Stimulated activated CD4-positive, alpha-beta T cell treated with anti-CD3 and anti-CD28 coated beads, Interleukin-2, amount 100 ng/mL, for 4 hours (primary cell): Measurements from ENCODE around the gene FALEC.
"Not testable (repeated sequence)": the region's sequence is repeated elsewhere in the genome, so short reads cannot be mapped to it uniquely, and the experiment has no call there.

ENCODE experiments used
- DNase-seq: peaks from one replicate; pipeline ENCODE4 v3.0.0-alpha.2; 2020; ENCODE audit warnings: low read depth

Gene FALEC

DNA sequence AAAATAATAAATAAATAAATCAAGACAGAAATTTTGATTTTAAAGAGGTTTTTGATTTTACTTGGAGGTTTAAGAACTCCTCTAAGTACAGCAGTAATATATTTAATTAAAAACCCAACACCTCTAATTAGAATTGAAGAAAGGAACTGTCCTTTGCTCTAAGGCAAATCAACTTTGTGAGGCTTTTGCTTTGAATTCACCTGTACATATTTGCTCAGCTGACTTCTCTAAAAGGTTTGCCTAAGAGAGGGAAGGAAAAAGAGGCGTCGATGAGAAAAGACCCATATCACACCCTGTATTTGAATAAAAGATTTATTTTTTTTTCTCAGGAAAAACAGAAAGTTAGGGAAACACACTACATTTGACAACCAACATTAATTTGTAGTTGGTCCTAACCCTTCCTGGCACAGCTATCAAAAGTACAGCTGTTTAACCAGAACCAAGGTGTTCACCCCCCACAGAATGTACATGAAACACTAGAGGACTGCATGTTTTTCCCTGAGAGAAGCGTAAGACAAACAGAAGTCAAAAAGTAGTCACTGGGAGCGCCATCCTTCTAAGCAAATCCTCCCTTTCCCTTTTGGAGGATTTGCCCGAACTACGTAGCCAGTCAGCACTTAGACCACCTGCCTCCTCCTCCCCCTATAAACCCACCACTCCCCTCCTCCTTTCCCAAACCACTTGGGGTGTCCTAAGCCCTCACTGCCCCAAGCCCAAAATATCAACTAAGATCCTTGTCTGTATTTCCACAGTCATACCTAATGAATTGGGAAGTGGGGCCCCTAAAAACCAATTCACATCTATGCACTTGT is 58.9 kb downstream of the FALEC start:
- no peak for DNase-seq

DNA sequence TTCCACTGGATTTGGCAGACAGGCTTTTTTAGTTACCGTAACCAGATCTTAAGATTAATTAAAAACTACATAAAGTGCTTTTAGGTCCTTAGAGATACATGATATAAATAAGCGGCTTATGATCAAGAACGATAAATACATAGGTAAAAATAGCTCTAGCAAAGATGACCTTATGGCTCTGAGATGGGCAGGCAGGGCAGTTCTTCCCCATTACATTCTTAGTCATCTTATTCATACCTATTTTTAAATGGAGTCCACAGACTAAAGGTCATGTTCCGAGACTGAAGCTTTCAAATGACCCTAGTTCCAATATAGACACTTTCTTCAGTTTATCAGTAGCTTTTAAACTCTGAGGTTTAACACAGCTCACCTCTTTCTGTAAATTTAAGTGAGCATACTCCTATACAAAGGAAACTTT is 59.5 kb downstream of the FALEC start:
- DNase-seq: no peak

DNA sequence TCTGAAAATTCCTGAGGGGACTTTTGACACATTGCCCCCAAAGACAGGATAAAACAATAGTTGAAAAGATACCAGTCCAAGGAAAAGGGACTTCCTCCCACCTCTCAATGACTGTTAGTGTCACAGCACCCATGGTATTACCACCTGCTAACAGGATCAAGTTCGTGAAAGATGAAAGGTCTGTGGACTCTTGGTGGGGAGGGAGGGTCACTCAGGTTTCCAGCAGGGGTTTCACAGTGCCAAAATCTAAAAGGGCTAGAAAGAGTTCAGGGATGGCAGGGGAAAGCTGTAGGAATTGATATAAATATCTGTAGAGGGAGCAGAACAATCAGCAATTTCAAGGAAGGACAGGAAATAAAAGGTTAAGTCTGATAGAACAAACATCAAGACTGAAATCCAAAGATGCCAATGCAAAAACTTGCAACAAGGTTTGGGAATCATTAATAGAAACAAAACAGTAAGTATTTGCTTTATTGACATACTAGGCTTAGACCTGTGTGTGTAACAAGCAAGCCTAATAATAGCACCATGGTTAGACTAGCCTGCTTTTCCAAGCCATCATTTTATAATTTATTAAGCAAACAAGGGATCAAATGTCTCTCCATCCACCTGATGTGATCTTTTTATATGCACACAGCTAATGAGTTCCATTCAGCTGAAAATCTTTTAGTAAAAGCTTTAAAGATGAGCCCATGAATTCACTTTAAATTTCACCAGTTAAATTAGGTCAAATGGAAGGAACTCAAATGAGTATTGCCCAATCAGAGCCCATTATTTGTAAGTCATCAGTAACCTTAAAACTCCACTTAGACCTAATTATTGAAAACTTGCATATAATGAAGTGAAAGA is 60.2 kb downstream of the FALEC start:
- no peak for DNase-seq

DNA sequence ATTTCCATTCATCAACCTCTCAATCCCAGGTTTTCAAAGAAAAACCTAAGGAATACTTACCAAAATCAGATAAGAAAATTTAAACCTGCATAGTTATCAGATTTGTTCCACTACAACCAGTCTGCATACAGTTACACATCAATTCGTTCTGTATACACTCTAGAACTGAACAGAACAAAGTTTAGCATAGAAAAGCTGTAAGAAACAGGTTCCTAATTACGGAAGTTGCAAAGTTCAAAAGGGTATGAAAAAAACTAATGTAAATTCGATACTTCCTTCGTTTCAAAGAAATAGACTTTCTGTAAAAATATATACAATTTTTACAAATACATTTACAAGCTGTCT is 60.8 kb downstream of the FALEC start:
- DNase-seq: no peak

DNA sequence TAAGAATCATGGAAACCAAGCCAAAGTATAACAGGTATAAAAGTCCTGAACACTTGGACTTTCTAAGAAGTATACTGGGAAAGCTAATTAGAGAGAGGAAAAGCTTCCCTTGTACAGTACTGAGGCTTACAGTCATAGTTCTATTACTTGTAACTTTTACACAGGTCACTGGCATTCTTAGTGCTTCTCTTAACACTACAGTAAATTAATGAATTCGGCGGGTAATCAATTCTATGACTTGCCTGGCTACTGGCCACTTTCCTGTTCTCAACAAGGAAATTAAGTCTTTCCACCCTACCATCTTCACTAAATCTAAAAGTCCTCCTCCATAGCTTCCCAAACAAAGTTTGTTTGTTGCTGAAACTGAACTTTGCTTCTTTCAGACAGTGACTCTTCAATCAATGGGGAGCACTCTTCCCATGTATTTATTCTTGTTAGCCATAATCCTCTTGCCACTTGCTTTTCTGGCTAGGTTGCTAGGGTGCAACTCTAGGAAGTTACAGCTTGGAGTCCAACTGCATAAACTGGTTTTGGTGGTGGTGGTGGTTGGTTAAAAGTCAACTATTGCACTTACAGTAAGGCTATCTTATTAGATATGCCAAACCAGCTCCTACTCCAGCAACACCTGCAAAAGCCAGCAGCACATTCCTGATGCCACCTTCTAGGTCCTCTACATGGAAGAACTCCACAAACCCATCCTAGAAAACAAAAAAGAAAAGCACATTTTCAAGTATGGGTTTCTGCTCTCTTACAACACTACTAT is 61.4 kb downstream of the FALEC start:
- DNase-seq: no peak

DNA sequence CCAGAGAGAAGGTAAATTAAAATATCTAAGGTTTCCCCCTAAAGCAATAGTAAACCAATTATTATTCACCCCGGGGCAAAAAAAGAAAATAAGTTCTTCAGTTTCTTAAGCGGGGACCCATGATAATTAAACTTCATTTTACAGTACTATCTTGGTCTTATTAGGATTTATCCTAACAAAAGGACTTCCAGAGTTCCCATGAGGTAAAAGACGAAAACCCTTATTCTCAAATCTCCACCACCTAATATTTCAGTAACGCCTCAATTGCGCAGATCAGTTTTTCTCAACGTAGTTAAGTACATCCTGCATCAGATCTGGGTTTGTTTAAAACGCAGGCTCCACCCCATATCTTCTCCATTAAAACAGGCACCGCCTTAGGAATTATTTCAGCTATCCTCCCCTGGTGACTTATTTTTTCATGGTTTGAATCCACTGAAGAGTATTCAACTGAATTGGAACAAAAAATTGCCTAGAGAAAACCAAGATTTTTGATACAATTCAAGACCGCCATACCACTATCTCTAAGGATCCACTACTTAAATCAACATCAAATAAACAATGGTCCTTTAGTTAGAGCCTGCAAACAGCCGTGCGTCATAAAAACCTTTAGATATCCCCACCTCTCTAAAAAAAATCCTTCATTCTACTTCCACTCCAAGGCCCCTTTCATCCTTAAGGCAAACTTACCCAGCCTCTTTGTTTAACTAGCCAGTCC is 62.2 kb downstream of the FALEC start:
- no peak for DNase-seq

DNA sequence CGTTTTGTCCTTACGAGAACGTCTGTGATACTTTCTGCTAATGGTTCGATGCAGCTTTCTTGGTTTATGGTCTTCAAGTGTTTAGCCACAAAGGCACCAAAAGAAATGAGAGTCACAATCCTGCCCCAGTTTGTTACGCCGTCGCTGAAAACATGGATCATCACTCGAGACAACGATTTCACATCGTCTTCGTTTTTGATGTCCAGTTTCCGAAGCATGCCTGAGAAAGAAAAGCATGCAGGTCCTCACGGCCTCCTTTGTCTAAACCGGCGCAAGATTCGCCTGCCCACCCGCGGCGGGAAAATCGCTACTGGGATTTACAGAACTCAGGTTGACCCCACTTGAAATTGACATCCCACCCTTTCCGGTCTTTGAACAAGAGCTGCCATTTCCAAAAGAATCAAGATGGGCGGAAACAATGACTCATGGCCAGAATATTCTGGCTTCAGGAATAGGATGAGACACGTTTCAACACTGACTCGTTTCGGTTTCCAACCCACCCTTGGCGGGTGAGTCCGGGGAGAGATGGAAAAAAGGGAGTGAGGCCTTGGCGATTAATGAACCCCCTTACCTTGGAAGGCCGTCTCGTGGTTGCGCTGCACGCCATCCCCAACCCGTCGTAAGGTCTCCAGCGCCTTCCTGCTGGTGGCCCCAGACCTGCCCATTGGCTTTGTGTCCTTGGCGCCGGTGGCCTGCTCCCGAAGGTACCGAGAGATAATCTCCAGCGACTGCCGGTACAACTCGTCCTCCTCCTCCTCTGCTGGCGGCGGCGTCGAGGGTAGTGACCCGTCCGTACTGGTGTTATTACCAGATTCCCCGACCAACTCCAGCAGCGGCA is 62.9 kb downstream of the FALEC start:
- peak; percentile 56 for DNase-seq

DNA sequence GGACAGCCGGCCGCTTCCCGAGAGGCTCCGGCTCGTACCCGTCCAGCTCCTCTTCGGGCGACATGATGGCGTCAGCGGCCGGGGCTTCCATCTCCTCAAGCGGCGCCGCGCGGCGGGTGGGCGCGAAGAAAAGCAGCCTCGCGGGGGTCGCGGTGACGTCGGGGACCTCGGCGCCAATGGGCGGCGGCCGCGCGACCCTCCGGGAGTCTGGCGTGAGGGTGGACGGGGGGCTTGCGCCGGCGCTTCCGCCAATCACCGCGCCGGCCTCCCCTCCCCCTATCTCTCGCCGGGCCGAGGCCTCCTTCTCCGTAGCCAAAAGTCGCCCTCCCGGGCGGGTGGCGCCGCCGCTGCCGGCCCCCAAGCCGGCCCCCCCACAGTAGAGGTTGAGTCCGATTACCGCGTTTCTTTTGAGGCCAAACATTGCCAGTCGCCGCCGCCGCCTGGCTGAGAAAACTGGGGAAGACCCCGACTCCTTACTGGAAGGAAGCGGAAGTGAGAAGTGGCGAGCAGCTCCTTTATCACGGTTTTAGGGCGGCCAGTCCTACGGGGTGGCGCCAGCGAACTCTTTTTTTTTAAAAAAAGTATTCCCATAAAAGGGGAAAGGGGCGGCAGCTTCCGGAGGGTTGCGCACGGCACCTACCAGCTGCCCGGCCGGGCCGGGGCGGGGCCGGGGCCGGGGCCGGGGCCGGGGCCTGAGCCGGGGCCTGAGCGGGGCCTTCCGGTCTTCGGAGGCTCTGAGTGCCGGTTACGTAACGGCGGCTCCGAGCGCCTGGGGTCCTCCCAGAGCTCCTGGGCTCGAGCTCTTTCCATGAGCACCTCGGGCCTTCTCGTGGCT is 63.8 kb downstream of the FALEC start, which contains the start of gene MCL1:
TSS of gene MCL1 (minus strand) at position 501 of the 835 bp plus-strand sequence. CDS start at position 421, 80 bp downstream.
- DNase-seq: peak; percentile 81

DNA sequence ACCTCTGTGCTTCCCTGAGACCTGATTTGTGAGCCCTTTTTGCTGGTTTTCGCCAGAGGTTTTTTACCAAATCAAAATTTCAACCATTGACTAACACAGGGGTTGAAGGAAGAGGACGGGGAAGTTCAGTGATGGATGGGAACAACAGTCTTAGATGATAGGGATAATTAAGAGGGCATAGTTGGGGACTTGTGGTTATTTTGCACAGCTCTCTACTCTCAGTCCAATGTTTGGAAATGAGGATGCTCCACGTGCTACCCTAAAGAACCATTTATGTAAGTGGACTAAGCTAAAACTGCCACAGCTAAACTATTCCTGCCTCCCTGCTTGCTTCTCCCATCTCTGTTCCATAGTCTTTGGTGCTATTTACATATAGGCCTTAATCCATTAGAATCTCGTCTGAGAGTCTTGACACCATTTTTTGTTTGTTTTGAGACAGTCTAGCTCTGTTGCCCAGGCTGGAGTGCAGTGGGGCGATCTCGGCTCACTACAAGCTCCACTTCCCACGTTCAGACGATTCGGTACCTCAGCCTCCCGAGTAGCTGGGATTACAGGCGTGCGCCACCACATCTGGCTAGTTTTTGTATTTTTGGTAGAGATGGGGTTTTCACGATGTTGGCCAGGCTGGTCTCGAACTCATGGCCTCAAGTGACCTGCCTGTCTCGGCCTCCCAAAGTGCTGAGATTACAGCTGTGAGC is 64.5 kb downstream of the FALEC start:
- DNase-seq: no peak

DNA sequence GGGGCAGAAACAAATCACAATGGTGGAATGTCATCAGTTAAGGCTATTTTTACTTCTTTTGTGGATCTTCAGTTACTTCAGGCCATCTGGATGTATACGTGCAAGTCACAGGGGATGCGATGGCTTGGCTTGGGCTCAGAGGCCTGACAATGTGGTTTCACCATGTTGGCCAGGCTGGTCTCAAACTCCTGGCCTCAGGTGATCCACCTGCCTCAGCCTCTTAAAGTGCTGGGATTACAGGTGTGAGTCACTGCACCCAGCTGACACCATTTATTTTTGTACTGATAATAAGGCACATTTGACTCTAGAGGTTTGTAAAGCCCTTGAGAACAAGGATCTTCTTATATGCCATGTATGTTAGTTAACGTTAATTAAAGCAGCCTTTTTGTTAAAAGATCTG is 65.4 kb downstream of the FALEC start:
- not testable (repeated sequence) for DNase-seq

DNA sequence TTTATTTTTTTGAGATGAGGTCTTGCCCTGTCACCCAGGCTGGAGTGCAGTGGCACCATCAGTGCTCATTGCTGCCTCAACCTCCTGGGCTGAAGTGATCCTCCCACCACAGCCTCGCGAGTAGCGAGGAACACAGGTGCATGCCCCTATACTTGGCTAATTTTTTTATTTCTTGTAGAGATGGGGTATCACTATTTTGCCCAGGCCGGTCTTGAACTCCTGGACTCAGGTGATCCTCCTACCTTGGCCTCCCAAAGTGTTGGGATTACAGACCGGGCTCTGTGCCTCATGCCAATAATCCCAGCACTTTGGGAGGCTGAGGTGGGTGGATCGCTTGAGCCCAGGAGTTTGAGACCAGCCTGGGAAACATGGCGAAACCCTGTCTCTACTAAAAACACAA is 65.9 kb downstream of the FALEC start:
- DNase-seq: not testable (repeated sequence)

DNA sequence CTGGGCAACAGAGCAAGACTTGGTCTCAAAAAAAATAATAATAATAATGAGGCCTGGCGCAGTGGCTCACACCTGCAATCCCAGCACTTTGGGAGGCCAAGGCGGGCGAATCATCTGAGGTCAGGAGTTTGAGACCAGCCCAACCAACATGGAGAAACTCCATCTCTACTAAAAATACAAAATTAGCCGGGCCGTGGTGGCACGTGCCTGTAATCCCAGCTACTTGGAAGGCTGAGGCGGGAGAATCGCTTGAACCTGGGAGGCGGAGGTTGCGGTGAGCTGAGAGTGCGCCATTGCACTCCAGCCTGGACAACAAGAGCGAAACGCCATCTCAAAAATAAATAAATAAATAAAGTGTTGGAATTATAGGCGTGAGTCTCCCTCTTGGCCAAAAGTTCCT is 66.4 kb downstream of the FALEC start:
- not testable (repeated sequence) for DNase-seq

DNA sequence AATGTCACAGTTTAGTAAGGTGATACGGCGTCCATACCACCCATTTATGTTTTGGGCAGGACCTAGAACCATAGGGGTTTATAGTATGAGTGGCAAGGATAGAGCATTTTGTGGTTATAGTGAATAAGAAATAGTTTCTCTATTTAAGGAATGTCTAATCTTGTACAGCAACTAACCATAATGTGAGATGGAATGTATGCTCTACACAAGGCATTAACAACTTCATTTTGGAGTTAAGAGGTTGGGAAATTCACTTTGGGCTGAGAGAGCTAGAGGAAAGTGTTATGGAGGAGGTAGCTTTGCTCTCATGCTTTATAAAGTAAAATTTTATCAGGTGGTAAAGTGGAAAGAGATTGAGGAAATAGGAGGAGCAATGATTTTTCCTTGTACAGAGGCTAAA is 66.8 kb downstream of the FALEC start:
- DNase-seq: no peak
